GM19397 (cell line): ENCODE measurements around the gene KIF3C.
"Not testable (repeated sequence)": the region's sequence is repeated elsewhere in the genome, so short reads cannot be mapped to it uniquely, and the experiment has no call there.

Experiments used
- ATAC-seq: cut with Tn5 transposase; IDR thresholded peaks from one replicate; pipeline ENCODE4 v1.9.1; 2021; ENCODE audit warnings: mild to moderate bottlenecking, moderate library complexity; ENCODE audit not compliant: unreplicated experiment

Gene KIF3C

DNA sequence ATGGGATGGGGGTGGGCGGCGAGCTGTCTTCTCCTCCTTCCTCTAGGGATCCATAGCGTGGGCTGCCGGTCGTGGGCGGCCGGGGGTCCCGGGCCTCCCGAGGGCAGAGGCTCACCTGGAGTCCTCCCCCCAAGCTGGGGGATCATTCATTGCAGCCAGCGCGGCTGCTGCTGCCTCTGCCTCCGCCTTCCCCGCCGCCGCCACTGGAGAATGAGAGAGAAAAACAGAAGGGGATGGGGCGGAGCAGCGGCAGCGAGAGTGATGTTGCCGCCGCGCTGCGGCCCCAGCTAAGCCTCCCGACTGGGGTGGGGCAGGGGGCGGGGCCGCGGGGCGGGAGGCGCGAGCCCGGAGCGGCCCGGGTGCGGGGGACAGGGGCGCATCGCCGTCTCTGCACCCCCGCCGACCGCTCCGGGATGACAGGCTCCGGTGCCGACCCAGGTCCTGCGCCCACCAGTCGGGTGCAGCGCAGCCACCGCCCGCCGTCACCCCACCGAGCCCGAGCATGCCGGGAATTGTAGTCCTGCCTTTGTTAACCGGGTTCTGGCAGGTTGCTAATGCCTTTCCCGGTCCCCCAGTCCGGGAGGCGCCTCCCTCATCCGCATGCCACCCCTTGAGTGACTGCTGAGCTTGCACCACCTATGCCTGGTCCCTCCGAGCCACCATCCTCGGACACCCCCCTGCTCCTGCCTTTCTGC lies at the start of gene KIF3C:
TSS of gene KIF3C (minus strand) at position 225 of the 695 bp plus-strand sequence. CDS start 580 bp downstream, outside the sequence.
- peak; percentile 67 for ATAC-seq

- not testable (repeated sequence) for ATAC-seq
Measured at GRCh38 chr2:26028083-26028482, 45.8 kb upstream of the KIF3C start.

DNA sequence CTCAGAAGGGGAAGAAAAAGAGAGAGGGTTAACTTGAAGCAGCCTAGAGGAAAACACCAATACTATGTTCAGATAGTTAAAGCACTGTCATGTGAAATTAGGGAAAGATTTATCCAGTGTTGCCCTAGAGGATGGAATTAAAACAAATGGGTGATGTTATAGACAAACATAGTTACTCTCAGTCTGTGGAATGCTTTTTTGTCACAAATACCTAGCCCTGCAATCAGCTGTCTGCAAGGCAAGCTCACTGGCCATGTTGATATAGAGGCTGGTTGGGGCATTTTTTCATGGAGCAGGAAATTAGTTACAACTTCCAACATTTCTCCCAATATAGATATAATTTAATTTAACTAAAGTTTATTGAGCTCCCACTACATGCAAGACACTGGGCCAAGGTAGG lies 43.2 kb upstream of the KIF3C start:
- ATAC-seq = no peak

GRCh38 chr2:26024260-26024659 lies 42.0 kb upstream of the KIF3C start:
- ATAC-seq = no peak

DNA sequence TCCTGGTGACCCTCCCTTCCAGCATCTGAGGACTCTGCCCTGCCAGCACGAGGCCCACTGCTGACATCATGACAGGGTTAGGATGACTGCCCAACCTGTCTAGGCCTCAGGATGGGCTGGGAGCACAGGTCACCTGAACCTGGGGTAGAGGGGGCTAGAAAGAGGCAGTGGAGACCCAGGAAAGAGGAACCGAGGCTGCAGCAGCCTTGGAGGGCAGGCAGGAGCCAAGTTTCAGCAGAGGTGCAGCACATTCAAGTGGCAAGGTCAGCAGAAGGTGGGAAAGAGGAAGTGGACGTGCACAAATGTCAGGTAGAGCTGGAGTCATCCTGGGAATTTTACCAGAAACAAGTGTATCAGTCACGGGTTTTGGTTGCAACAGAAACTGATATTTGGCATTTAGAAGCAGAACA lies 37.9 kb upstream of the KIF3C start:
- no peak for ATAC-seq

GRCh38 chr2:26018184-26019055 lies 36.1 kb upstream of the KIF3C start:
- ATAC-seq = no peak

DNA sequence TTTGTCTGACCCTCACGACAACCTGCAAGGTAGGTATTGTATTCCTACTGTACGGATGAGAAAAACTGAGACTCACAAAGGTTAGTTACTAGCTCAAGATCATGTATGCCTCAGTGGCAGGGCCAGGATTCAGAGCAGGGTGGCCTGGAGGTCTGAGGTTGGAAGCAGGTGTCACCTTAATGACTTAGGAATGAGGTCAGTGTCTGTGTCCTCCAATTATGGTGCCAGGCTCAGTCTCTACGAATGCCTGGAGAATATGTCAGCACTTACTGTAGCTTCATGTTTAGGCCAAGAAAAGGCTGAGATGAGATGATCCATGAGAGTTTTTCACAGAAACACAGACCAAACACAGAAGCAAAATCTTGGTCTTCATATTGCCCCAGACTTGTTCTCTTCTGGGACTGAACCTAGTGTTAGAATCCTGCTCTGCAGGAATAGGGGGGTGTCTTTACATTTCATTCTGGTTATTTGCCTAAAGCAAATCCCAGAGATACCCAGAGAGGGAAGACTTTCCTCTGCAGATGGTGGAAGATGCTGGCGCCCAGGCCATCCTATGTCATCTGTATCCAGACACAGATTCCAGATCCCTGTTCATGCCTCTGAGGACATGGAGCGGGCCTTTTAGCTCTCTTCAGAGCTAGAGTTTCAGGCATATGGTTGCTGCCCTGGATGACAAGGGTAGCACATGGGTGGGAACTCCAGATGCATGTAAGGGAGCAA lies 35.3 kb upstream of the KIF3C start:
- no peak for ATAC-seq

GRCh38 chr2:26016706-26017045 lies 34.4 kb upstream of the KIF3C start:
- not testable (repeated sequence) for ATAC-seq

GRCh38 chr2:26016012-26016705 lies 33.9 kb upstream of the KIF3C start:
- no peak for ATAC-seq

DNA sequence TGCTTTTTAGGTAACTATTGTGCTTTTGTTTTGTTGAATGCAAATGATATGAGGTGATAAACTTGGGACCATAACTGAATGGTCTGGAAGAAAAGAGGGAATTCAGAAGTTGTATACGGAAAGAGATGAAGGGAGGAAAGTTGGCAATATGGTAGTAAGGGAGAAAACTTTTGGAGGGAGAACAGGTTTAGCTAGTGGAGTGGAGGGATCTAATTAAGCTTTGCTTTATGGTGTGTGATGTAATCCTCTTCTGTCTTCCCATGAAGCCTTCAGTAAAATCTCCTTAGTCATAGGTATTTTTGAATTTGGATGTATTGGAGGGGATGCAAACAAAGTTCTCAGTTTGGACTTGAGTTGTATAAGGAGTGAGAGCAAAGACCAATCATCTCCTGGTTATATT lies 31.4 kb upstream of the KIF3C start:
- ATAC-seq = no peak

- no peak for ATAC-seq
Measured at GRCh38 chr2:26011990-26012856, 29.9 kb upstream of the KIF3C start.

- ATAC-seq = no peak
Measured at GRCh38 chr2:26011609-26011989, 29.3 kb upstream of the KIF3C start.

DNA sequence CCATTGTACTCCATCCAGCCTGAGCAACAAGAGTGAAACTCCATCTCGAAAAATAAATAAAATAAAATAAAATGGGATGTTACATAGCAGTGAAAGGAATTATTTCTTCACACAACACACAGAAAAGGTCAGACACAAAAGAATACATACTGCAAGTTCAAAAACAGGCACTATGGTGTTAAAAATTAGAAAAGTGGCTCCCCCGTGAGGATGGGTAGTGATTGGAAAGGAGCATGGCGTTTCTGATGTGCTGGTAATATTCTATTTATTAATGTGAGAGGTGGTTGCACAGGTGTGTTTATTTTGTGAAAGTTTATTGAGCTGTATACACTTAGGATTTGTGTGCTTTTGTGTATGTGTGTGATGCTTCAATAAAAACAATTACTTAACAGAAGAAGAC lies 28.6 kb upstream of the KIF3C start:
- no peak for ATAC-seq

- ATAC-seq = no peak
Measured at GRCh38 chr2:26009567-26009963, 27.3 kb upstream of the KIF3C start.

GRCh38 chr2:26008851-26009566 lies 26.7 kb upstream of the KIF3C start:
- no peak for ATAC-seq

GRCh38 chr2:26008095-26008494 lies 25.8 kb upstream of the KIF3C start:
- ATAC-seq = no peak

DNA sequence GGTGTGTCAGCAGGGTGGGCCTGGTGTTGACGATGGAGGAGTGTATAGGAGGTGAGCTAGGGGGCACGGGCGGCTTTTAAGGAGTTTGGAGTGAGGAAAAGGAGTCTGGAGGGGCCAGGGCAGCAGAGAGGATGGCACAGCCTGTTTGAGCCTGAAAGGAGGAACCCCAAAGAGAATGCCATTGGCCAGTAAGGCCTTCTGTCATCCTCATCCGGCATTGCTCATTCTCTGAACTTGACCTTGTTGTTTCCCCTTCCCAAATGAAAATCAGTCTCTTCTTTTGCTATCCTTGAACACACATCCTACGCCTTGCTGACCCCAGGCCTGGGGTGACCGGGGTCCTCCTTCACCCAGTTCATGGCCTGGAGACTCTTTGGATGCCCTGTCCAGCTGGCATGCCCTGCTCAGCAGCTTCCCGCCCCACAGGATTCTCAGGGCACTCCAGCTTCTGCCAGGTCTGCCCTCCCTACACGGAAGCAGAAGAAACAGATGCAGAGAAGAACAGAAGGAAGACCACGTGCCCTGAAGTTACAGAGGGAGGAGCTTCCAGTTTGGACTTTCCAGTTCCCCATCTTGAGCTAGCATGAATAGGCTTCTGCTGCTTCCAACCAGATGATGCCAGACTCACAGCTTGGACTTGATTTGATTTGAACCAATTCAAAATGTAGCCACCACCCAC lies 20.5 kb upstream of the KIF3C start:
- ATAC-seq = no peak

GRCh38 chr2:26001743-26002351 lies 19.6 kb upstream of the KIF3C start:
- ATAC-seq = no peak
